NCI-H510A (cell line): Measurements from ENCODE around the gene OTOGL.
"Not testable (repeated sequence)": the region's sequence is repeated elsewhere in the genome, so short reads cannot be mapped to it uniquely, and the experiment has no call there.

Experiments used
- DNase-seq: peaks from one replicate; lab custom pipeline; 2025; lab: John Stamatoyannopoulos, UW

OTOGL gene

GRCh38 chr12:80226576-80226975 is 127.2 kb downstream of the OTOGL start:
- DNase-seq = no peak

GRCh38 chr12:80227904-80228303 is 128.6 kb downstream of the OTOGL start:
- DNase-seq = not testable (repeated sequence)

DNA sequence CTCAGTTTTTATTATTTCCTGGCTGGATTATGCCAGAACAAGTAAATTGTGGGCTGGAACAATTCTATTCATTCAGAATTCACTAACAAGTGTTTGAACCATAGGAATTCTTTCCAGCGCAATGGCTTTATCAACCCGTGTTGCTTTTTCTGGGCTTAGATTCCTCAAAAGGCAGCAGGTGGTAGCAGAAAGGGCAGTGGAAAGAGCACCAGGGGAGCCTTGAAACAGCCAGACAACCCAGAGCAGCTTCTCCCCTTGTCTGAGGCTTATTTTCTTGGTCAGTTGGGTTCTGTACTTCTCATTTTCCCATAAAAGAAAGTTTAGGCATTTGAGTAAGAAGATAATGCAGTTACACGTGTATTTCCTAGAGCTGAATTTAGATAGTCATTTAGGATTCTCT is 130.7 kb downstream of the OTOGL start:
- peak; percentile 42 for DNase-seq

DNA sequence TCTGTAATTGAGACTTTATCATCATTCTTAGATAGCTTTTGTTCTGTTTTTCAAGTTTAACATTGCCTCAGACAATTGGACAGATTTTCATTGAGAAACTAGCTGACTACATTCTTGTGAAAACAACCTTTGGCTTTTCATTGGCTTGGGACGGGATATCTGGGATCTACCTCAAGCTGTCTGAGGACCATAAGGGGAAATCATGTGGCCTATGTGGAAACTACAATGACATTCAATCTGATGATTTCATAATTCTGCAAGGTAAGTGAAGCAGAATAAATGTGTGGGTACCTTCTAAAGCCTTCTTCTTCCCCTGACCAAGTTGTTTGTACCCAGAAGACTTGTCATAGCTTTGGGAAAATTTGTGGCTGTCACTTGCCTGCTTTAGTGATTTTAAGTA is 133.5 kb downstream of the OTOGL start:
- DNase-seq = no peak

GRCh38 chr12:80233926-80234325 is 134.6 kb downstream of the OTOGL start:
- peak; percentile 47 for DNase-seq

DNA sequence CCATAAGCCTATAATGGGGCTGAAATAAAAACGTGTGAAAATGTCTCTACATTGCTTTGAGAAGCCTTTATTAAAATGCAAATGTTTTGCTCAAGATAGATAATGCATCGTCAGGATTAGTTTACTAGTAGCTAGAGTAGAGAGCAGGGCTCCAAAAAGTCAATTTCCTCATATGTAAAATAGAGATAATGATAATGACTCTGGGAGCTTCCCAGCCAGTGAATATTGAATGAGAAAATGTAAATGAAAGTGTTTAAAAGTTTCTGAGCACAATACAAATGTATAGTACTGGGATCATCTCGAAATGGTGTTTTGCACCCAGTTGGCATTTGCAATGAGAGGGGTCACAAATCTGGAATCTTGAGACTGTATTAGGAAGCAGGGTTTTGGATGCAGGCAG is 135.3 kb downstream of the OTOGL start:
- no peak for DNase-seq

DNA sequence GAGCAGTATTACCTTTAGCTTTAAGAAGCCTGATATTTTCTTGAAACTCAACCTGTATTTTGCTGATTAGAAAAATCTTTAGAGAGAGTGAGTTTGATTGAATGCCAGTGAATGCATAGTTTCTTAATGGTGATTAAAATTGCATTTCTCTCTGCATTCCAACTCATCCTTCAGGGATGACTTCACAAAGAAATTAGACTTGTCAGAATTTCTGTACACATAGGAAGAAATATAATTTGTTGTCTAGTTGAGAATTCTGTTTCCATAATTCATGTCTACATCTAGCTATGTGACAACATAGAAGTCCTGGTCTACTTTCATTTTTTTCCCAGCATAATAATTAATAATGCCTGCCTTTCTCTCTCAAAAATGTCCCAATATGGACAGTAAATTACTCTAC is 136.6 kb downstream of the OTOGL start:
- no peak for DNase-seq

DNA sequence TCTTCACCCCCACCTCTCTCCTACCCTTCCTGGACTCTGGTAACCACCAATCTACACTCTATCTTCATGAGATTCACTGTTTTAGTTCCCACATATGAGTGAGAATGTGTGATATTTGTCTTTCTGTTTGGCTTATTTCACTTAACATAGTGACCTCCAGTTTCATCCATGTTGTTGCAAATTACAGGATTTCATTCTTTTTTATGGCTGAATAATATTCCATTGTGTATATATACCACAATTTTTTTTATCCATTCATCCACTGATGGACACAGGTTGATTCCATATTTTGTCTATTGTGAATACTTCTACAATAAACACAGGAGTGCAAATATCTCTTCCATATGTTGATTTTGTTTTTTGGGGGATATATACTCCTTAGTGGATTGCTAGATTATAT is 140.5 kb downstream of the OTOGL start:
- no peak for DNase-seq

GRCh38 chr12:80241576-80242273 is 142.4 kb downstream of the OTOGL start:
- no peak for DNase-seq

DNA sequence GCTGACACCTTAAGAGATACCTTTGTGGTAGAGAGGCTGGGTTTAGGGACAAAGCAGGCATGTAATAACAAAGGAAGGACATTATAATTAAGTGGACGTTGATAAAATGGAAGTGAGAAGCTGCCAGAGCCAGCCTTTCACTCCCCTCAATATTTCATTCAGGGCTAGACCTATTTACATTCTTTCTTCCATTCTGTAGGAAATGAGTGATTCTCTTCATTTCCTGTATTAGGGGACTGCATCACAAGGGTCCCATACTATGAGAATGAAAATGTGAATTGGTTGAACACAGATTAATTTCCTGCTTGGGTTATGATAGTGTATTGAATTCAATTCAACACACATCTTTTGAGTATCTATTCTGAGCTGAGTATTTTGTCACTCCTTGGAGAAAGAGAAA is 143.0 kb downstream of the OTOGL start:
- no peak for DNase-seq

DNA sequence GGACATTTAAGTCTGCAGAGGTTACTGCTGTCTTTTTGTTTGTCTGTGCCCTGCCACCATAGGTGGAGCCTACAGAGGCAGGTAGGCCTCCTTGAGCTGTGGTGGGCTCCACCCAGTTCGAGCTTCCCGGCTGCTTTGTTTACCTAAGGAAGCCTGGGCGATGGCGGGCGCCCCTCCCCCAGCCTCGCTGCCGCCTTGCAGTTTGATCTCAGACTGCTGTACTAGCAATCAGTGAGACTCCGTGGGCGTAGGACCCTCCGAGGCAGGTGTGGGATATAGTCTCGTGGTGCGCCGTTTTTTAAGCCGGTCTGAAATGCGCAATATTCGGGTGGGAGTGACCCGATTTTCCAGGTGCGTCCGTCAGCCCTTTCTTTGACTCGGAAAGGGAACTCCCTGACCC is 150.2 kb downstream of the OTOGL start:
- peak; percentile 17 for DNase-seq

GRCh38 chr12:80257920-80258319 is 158.6 kb downstream of the OTOGL start:
- DNase-seq = no peak

DNA sequence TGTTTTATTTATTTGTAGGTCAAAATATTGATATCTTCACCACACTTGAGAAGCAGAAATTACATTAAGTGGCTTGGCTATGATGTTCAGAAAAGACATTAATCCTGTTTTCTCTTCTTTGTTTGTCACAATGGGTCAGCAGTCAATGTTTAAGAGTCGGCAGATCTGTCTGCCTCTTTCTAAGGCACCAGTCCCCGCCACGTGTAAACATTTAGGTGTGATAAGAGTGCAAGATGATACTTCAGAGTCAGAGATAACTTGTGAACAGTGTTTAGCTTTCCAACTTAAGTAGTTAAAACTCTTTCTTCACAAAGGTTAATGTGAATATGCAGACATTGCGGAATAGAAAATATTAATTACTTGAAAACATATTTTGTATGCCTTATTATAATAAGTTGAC is 160.9 kb downstream of the OTOGL start:
- no peak for DNase-seq

DNA sequence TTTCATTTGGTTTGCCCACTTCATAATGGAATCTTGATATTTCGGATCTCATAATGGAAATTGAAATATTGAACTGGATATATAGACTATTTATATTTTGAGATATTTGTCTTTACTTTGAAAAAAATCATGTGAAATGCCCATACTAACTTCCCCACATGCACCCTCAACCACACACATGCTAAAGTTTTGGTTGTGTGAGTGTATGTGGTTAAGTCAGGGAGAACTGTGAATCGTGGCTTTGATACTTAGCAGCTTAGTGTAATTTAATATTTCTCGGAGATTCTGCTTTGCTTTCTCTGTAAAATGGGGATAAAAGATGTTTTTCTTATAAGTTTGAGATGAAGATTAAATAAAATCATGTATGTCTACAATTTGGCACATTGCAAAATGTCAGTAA is 162.1 kb downstream of the OTOGL start:
- DNase-seq = no peak

DNA sequence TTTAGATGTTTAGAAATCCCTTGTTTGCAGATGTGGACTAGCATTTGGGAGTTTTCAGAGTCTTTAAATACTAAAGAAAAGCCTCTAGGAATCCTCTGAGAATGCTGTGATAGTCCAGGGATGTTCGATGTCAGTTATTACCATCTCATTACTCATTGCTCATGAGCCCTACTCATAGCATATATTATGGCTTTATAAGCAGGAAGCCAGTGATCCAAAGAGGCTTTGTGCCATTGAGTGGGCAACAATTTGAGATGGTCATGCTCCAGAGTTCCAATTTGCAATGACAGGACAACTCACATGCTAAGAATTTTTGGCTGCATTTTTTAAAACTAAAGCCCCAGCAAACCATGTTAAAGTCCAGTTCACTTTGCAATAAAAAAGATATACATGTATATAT is 163.0 kb downstream of the OTOGL start:
- DNase-seq = no peak

DNA sequence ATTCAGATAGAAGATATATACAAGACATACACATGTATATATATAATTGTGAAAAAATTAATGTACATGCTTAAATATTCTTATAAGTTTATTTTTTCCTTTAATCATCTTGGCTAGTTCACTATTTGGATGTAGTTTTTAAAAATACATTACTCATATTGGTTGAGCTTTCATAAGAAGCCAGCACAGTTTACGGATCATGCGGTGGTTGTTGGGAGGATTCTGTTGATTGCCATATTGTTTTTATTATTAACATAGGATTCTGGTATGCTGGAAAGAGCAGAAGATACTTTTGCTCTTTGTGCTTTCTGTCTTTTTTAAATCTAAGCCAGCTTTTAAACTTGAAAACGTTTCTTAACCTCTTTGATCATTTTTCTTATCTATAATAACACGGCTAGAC is 163.4 kb downstream of the OTOGL start:
- no peak for DNase-seq

GRCh38 chr12:80264386-80264785 is 165.0 kb downstream of the OTOGL start:
- DNase-seq = no peak

GRCh38 chr12:80264891-80265290 is 165.6 kb downstream of the OTOGL start:
- no peak for DNase-seq

DNA sequence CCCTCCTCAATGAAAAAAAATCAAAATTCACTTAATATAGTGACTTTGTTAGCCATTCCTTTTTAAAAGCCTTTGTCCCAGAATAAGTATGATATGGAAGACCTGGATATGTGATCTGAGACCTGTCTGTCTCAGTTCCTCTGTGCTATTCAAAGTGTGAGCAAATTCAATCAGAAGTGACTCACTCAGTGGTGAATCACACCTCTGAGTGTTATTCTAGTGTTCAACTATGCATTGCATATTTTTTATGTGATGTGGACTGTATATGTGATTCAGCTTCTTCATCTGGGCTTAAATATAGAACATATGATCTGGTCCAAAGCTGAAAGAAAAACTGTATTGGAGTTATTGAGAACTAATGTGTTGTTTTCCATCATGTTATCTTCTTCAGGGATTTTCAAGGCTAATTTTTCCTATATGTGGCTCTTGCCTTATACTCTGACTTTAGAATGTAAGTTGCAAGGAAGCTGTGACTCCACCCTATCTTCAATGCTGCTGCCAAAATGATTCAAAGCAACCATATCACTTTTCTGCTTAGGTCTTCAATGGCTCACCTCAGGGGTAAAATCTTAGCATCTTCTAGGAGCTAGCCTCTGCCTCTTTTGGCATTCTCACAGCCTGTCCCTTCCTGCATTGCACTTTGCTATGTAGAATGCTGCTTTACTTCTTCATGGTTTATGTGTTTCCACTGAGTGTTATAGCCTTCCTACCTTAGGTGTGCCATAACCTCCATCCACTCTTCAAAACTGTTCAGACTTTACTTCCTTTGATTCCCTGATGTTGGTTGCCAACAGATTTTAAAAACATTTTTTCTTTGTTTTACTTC is 169.8 kb downstream of the OTOGL start:
- no peak for DNase-seq

- no peak for DNase-seq
Measured at GRCh38 chr12:80269803-80270552, 170.6 kb downstream of the OTOGL start.

DNA sequence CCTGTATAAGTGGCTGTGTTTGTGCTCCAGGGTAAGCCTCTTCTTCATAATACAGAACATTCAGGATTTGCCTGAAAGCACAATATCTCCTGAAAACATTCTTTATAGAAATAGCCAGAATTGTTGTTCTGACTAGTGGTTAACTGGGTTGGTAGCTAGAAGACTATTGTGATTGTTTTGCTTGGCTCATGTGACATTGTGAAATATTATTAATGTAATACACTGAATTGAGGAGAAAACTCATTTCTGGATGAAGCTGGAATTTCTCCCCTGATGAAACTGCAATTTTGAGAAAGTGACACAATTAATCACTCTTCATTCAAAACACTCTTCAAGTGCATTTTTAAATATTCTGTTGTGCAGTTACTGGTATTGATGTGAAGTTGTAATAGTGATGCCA is 172.4 kb downstream of the OTOGL start:
- no peak for DNase-seq

GRCh38 chr12:80272387-80272915 is 173.1 kb downstream of the OTOGL start:
- DNase-seq = no peak

- DNase-seq = no peak
Measured at GRCh38 chr12:80273144-80273543, 173.8 kb downstream of the OTOGL start.
